Stimulated activated CD4-positive, alpha-beta T cell treated with anti-CD3 and anti-CD28 coated beads, Interleukin-4, amount 100 ng/mL, for 24 hours (primary cell): ENCODE results near the gene RTN1.

Experiments used
- DNase-seq: peaks from one replicate; pipeline ENCODE4 v3.0.0-alpha.2; 2020

Gene RTN1

GRCh38 chr14:59848671-59849070 lies 21.9 kb downstream of the RTN1 start:
- no peak for DNase-seq

GRCh38 chr14:59847711-59848110 lies 22.9 kb downstream of the RTN1 start:
- DNase-seq: no peak

- no peak for DNase-seq
Measured at GRCh38 chr14:59846595-59846994, 24.0 kb downstream of the RTN1 start.

- DNase-seq: no peak
Measured at GRCh38 chr14:59845245-59845644, 25.3 kb downstream of the RTN1 start.

GRCh38 chr14:59844186-59844812 lies 26.3 kb downstream of the RTN1 start:
- DNase-seq: no peak

GRCh38 chr14:59836116-59836515 lies 34.5 kb downstream of the RTN1 start:
- DNase-seq: no peak

- DNase-seq: no peak
Measured at GRCh38 chr14:59832653-59833294, 37.8 kb downstream of the RTN1 start.

- no peak for DNase-seq
Measured at GRCh38 chr14:59831121-59831730, 39.4 kb downstream of the RTN1 start.

- no peak for DNase-seq
Measured at GRCh38 chr14:59830338-59830734, 40.2 kb downstream of the RTN1 start.

GRCh38 chr14:59829469-59830337 lies 40.9 kb downstream of the RTN1 start:
- DNase-seq: no peak

GRCh38 chr14:59828276-59828675 lies 42.3 kb downstream of the RTN1 start:
- no peak for DNase-seq

GRCh38 chr14:59827401-59827800 lies 43.2 kb downstream of the RTN1 start:
- no peak for DNase-seq

GRCh38 chr14:59826150-59826549 lies 44.4 kb downstream of the RTN1 start:
- DNase-seq: no peak

- no peak for DNase-seq
Measured at GRCh38 chr14:59823179-59823578, 47.4 kb downstream of the RTN1 start.

GRCh38 chr14:59819446-59820088 lies 51.0 kb downstream of the RTN1 start:
- DNase-seq: no peak

GRCh38 chr14:59816941-59817340 lies 53.6 kb downstream of the RTN1 start:
- no peak for DNase-seq

- DNase-seq: no peak
Measured at GRCh38 chr14:59814988-59815387, 55.6 kb downstream of the RTN1 start.

GRCh38 chr14:59811815-59812214 lies 58.8 kb downstream of the RTN1 start:
- no peak for DNase-seq

GRCh38 chr14:59811073-59811472 lies 59.5 kb downstream of the RTN1 start:
- DNase-seq: no peak

GRCh38 chr14:59803052-59803540 lies 67.5 kb downstream of the RTN1 start:
- no peak for DNase-seq

- no peak for DNase-seq
Measured at GRCh38 chr14:59788176-59788575, 82.4 kb downstream of the RTN1 start.

- no peak for DNase-seq
Measured at GRCh38 chr14:59787045-59787674, 83.4 kb downstream of the RTN1 start.
